Ascending aorta (tissue), 2 donors: ENCODE results near the gene GRIP2. TPM values are rescaled to one million over a fixed set of nuclear protein-coding genes. Genes with fewer than 3 reads are reported as not detected.

Experiments used
- DNase-seq, 2 donors: peaks; one replicate each; pipeline ENCODE4 v3.0.0-alpha.2; 2019; ENCODE audit warnings: low spot score in 2 of 2
- H3K27ac ChIP-seq, 2 donors: fragments of 200-600 bp; sonication (generic); one replicate each; pipeline ENCODE4 v1.5.1; 2016 to 2017; ENCODE audit warnings: mild to moderate bottlenecking in 1 of 2
- H3K27me3 ChIP-seq: fragments of 200-600 bp; sonication (generic); one replicate; pipeline ENCODE4 v1.5.1; 2017
- H3K36me3 ChIP-seq, 2 donors: fragments of 200-600 bp; sonication (generic); one replicate each; pipeline ENCODE4 v1.5.1; 2016
- H3K4me1 ChIP-seq, 2 donors: fragments of 200-600 bp; sonication (generic); one replicate each; pipeline ENCODE4 v1.5.1; 2016 to 2017; ENCODE audit warnings: mild to moderate bottlenecking in 1 of 2
- H3K4me3 ChIP-seq, 2 donors: fragments of 200-600 bp; sonication (generic); one replicate each; pipeline ENCODE4 v1.5.1; 2016 to 2017; ENCODE audit warnings: mild to moderate bottlenecking in 1 of 2
- H3K9me3 ChIP-seq, 2 donors: fragments of 200-600 bp; sonication (generic); one replicate each; pipeline ENCODE4 v1.5.1; 2016
- CTCF ChIP-seq, 3 experiments: fragments of 200-600 bp in 2 of 3; fragments of 450-650 bp in 1 of 3; sonication (generic) in 2 of 3; IDR thresholded peaks; one replicate each; pipeline ENCODE4 v1.5.1; 2016 to 2019; ENCODE audit warnings: antibody characterized with exemption in 3 of 3, mild to moderate bottlenecking in 1 of 3, moderate library complexity in 1 of 3
- intact Hi-C: fragments of 100-400 bp; cut with DNase I; formaldehyde crosslinking; loops from one replicate; pipeline ENCODE4 v1.15.1; 2023
- total RNA-seq: library from RNA; depleted of rRNA; stranded (reverse); fragments of >200 nt; gene quantifications from one replicate; pipeline ENCODE4 v1.1.0, GENCODE V29; 2016

The GRIP2 gene
- total RNA-seq, 1 donor from 2014 or later: 0.21 TPM

GRCh38 chr3:14525685-14526631, 14.2 kb downstream of the GRIP2 start:
- Histone ChIP-seq H3K4me3 (no peak overlapping the region), H3K4me1 (peaks cover 0 to 4% of the 10 kb centered on the region in 2 donors), H3K27me3 (no peaks in the 10 kb centered on the region), H3K36me3 (no peaks in the 10 kb centered on the region), H3K9me3 (no peaks in the 10 kb centered on the region), H3K27ac (peak overlapping the region in 1 of 2 donors; percentile 1)
- intact Hi-C loops: no loop called here
- TF ChIP-seq CTCF (IDR thresholded peaks at IDR 0.05): no peak
- no peak for DNase-seq

GRCh38 chr3:14524920-14525660, 15.1 kb downstream of the GRIP2 start:
- no peak for TF ChIP-seq CTCF (IDR thresholded peaks at IDR 0.05)
- DNase-seq: peak in 1 of 2 donors; percentile 21

GRCh38 chr3:14524311-14524711, 15.8 kb downstream of the GRIP2 start:
- intact Hi-C loops: no loop called here
- peaks cover 0 to 4% of the 10 kb centered on the region in 2 donors for H3K4me1 ChIP-seq
- peak in 1 of 2 donors; percentile 58 for DNase-seq
- TF ChIP-seq CTCF (IDR thresholded peaks at IDR 0.05): no peak
- H3K36me3 ChIP-seq: no peaks in the 10 kb centered on the region
- no peak overlapping the region for H3K27ac ChIP-seq
- H3K9me3 ChIP-seq: no peaks in the 10 kb centered on the region
- H3K4me3 ChIP-seq: no peak overlapping the region
- H3K27me3 ChIP-seq: no peaks in the 10 kb centered on the region

More at GRCh38 chr3:14524920-14525660, 15.1 kb downstream of the GRIP2 start:
- Histone ChIP-seq H3K27ac (peak overlapping the region in 1 of 2 donors; percentile 1), H3K36me3 (no peaks in the 10 kb centered on the region), H3K4me1 (peaks cover 0 to 4% of the 10 kb centered on the region in 2 donors), H3K27me3 (no peaks in the 10 kb centered on the region), H3K9me3 (no peaks in the 10 kb centered on the region), H3K4me3 (no peak overlapping the region)
- intact Hi-C loops: no loop called here

GRCh38 chr3:14523792-14524191, 16.4 kb downstream of the GRIP2 start:
- Histone ChIP-seq H3K27me3 (no peaks in the 10 kb centered on the region), H3K36me3 (no peaks in the 10 kb centered on the region), H3K4me1 (peaks cover 0 to 4% of the 10 kb centered on the region in 2 donors), H3K9me3 (no peaks in the 10 kb centered on the region), H3K27ac (no peak overlapping the region), H3K4me3 (no peak overlapping the region)
- DNase-seq: peak in 1 of 2 donors; percentile 33
- TF ChIP-seq CTCF (IDR thresholded peaks at IDR 0.05): no peak
- intact Hi-C loops: no loop called here

- Histone ChIP-seq H3K27me3 (no peaks in the 10 kb centered on the region), H3K9me3 (no peaks in the 10 kb centered on the region), H3K36me3 (no peaks in the 10 kb centered on the region), H3K4me1 (peaks cover 0 to 4% of the 10 kb centered on the region in 2 donors), H3K4me3 (no peak overlapping the region), H3K27ac (peak overlapping the region in 1 of 2 donors; percentile 45)
- intact Hi-C loops: no loop called here
- DNase-seq: peak in 1 of 2 donors; percentile 28
- TF ChIP-seq CTCF (IDR thresholded peaks at IDR 0.05): no peak
Measured at GRCh38 chr3:14522768-14523167, 17.4 kb downstream of the GRIP2 start.
